Keratinocyte (primary cell): ENCODE results near the gene PNPT1. TPM values are rescaled to one million over a fixed set of nuclear protein-coding genes. Genes with fewer than 3 reads are reported as not detected.

ENCODE experiments used
- DNase-seq: peaks from one replicate; pipeline ENCODE4 v3.0.0-alpha.2; 2011; ENCODE audit warnings: low read depth, missing footprints, low spot score
- FAIRE-seq: peaks from 2 replicates; lab custom pipeline; 2011; peaks lifted over from hg19 to GRCh38; lab: Jason Lieb, UNC
- H2AFZ ChIP-seq: 2 replicates; pipeline ENCODE4 v1.6.0; 2012; ENCODE audit warnings: low read length, control low read depth, inconsistent platforms; ENCODE audit not compliant: control insufficient read depth
- H3K27ac ChIP-seq: 2 replicates; pipeline ENCODE4 v1.5.1; 2011; ENCODE audit warnings: low read length; ENCODE audit not compliant: control insufficient read depth, insufficient read depth
- H3K27me3 ChIP-seq: 3 replicates; pipeline ENCODE4 v1.6.0; 2011; ENCODE audit warnings: low read length; ENCODE audit not compliant: control insufficient read depth, insufficient read depth; ENCODE audit errors: extremely low read depth
- H3K36me3 ChIP-seq, 2 experiments: 2 replicates in 1 of 2; 3 replicates in 1 of 2; pipeline ENCODE4 v1.5.1; 2011; ENCODE audit warnings: low read length in 2 of 2, mild to moderate bottlenecking in 1 of 2; ENCODE audit not compliant: control insufficient read depth in 2 of 2, insufficient read depth in 2 of 2; ENCODE audit errors: extremely low read depth in 1 of 2
- H3K4me1 ChIP-seq: 3 replicates; pipeline ENCODE4 v1.5.1; 2011; ENCODE audit warnings: low read length; ENCODE audit not compliant: control insufficient read depth, insufficient read depth; ENCODE audit errors: extremely low read depth
- H3K4me2 ChIP-seq: 3 replicates; pipeline ENCODE4 v1.6.0; 2011; ENCODE audit warnings: low read depth, low read length; ENCODE audit not compliant: control insufficient read depth, insufficient read depth; ENCODE audit errors: extremely low read depth
- H3K4me3 ChIP-seq, 3 experiments: fragments of 200-600 bp in 1 of 3; sonication (generic) in 1 of 3; 2 replicates in 2 of 3; 3 replicates in 1 of 3; pipeline ENCODE4 v1.5.1; 2011 to 2016; ENCODE audit warnings: low read length in 3 of 3, mild to moderate bottlenecking in 3 of 3, control low read depth in 2 of 3, inconsistent platforms in 1 of 3, low read depth in 1 of 3, mixed read lengths in 1 of 3, mixed run types in 1 of 3, moderate library complexity in 1 of 3; ENCODE audit not compliant: control insufficient read depth in 2 of 3, insufficient read depth in 2 of 3; ENCODE audit errors: extremely low read depth in 1 of 3
- H3K79me2 ChIP-seq: 2 replicates; pipeline ENCODE4 v1.6.0; 2012; ENCODE audit warnings: low read length; ENCODE audit not compliant: control insufficient read depth, insufficient read depth
- H3K9ac ChIP-seq: 3 replicates; pipeline ENCODE4 v1.6.0; 2011; ENCODE audit warnings: low read length; ENCODE audit not compliant: control insufficient read depth, insufficient read depth; ENCODE audit errors: extremely low read depth
- H3K9me1 ChIP-seq: 3 replicates; pipeline ENCODE4 v1.6.0; 2011; ENCODE audit warnings: low read length; ENCODE audit not compliant: control insufficient read depth, insufficient read depth; ENCODE audit errors: extremely low read depth
- H3K9me3 ChIP-seq: 2 replicates; pipeline ENCODE4 v1.5.1; 2012; ENCODE audit warnings: low read depth, low read length; ENCODE audit not compliant: control insufficient read depth
- H4K20me1 ChIP-seq: 3 replicates; pipeline ENCODE4 v1.6.0; 2011; ENCODE audit warnings: low read length; ENCODE audit not compliant: control insufficient read depth, insufficient read depth; ENCODE audit errors: extremely low read depth
- CTCF ChIP-seq, 3 experiments: IDR thresholded peaks in 1 of 3; conservative IDR thresholded peaks in 1 of 3; optimal IDR thresholded peaks in 1 of 3; 2 replicates in 2 of 3; 3 replicates in 1 of 3; pipeline versions ENCODE3 to v1.5.1; 2011; ENCODE audit warnings: low read length in 3 of 3, mild to moderate bottlenecking in 3 of 3, moderate library complexity in 2 of 3, control low read depth in 1 of 3, inconsistent platforms in 1 of 3; ENCODE audit not compliant: insufficient read depth in 2 of 3; ENCODE audit errors: extremely low read depth in 1 of 3
- EZH2 ChIP-seq: IDR thresholded peaks from one replicate; pipeline ENCODE4 v1.6.1; 2012; ENCODE audit warnings: inconsistent platforms, mild to moderate bottlenecking, low read length, moderate library complexity
- dilution Hi-C: fragments of 300-500 bp; cut with MboI; formaldehyde crosslinking; loops from one replicate; pipeline ENCODE4 v1.7.0; 2020; ENCODE audit warnings: low sequenced_read_pairs; ENCODE audit not compliant: extremely low pct_ligation_motif_present
- polyA plus RNA-seq, 5 experiments: library from polyadenylated mRNA; depleted of rRNA in 3 of 5; stranded (reverse) in 3 of 5; stranded (forward) in 1 of 5; unstranded in 1 of 5; fragments of >200 nt; gene quantifications; 1 replicate in 1 of 5; 2 replicates in 3 of 5; 3 replicates in 1 of 5; pipeline versions ENCODE4 v1.2.1 to v1.2.3, GENCODE V29; 2011 to 2012; ENCODE audit warnings: missing spikeins in 2 of 5, low read depth in 1 of 5, low replicate concordance in 1 of 5

PNPT1 gene
- polyA plus RNA-seq, 1 donor (not counting 4 experiments of a cell fraction or from before 2014, with no cell fraction given): 36.1 TPM

DNA sequence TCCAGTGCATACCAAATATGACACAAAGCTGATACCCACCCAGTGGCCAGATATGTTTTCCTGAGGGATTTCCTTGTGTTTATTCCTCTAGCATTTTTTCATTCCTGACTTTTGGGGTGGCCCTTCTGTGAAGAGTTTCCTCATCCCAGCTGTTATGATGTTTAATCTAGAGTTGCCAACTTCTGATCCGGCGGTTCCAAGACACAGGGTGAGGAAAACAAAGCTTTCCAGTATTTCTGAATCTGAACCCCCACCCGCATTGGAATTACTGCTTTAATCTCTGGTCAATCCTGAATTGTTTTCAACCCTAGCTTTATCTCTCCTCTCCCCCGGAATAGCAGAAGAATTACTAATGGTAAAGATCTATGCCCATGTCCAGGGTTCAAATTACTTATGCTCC lies 39.2 kb upstream of the PNPT1 start:
- H3K27ac ChIP-seq: no peak overlapping the region
- no peak overlapping the region for H2AFZ ChIP-seq
- no peak overlapping the region for H3K4me2 ChIP-seq
- TF ChIP-seq CTCF (optimal IDR thresholded peaks at IDR 0.05 in 1 of 3, IDR thresholded peaks at IDR 0.05 in 1 of 3, conservative IDR thresholded peaks at IDR 0.05 in 1 of 3; ENCODE audit: extremely low read depth in 1 of 3, insufficient read depth in 2 of 3, low read length in 3 of 3) (no peak), EZH2 (no peak)
- no peaks in the 10 kb centered on the region for H4K20me1 ChIP-seq
- H3K27me3 ChIP-seq: no peaks in the 10 kb centered on the region
- H3K4me3 ChIP-seq: no peak overlapping the region
- no peaks in the 10 kb centered on the region for H3K9me1 ChIP-seq
- no peaks in the 10 kb centered on the region for H3K79me2 ChIP-seq
- H3K9me3 ChIP-seq: no peaks in the 10 kb centered on the region
- no peaks in the 10 kb centered on the region for H3K4me1 ChIP-seq
- FAIRE-seq (no peak), DNase-seq (no peak)
- no peaks in the 10 kb centered on the region for H3K36me3 ChIP-seq
- H3K9ac ChIP-seq: no peak overlapping the region
- dilution Hi-C loops: no loop called here

GRCh38 chr2:55729136-55729685 lies 35.6 kb upstream of the PNPT1 start:
- FAIRE-seq: no peak

More at GRCh38 chr2:55729136-55729685, 35.6 kb upstream of the PNPT1 start:
- H2AFZ ChIP-seq: no peak overlapping the region
- no peaks in the 10 kb centered on the region for H3K9me1 ChIP-seq
- H3K9me3 ChIP-seq: no peaks in the 10 kb centered on the region
- H3K27me3 ChIP-seq: no peaks in the 10 kb centered on the region
- TF ChIP-seq CTCF (optimal IDR thresholded peaks at IDR 0.05 in 1 of 3, IDR thresholded peaks at IDR 0.05 in 1 of 3, conservative IDR thresholded peaks at IDR 0.05 in 1 of 3; ENCODE audit: extremely low read depth in 1 of 3, insufficient read depth in 2 of 3, low read length in 3 of 3): no peak
- no peak for TF ChIP-seq EZH2
- dilution Hi-C loops: no loop called here
- no peaks in the 10 kb centered on the region for H3K79me2 ChIP-seq
- H3K27ac ChIP-seq: no peak overlapping the region
- DNase-seq: no peak
- H3K4me2 ChIP-seq: no peak overlapping the region
- no peaks in the 10 kb centered on the region for H3K4me1 ChIP-seq
- H3K9ac ChIP-seq: no peak overlapping the region
- H4K20me1 ChIP-seq: no peaks in the 10 kb centered on the region
- H3K4me3 ChIP-seq: no peak overlapping the region
- no peaks in the 10 kb centered on the region for H3K36me3 ChIP-seq
